Stimulated activated CD4-positive, alpha-beta T cell treated with anti-CD3 and anti-CD28 coated beads, Interleukin-12 subunit alpha, Interleukin-12 subunit beta, amount 100 ng/mL, for 24 hours (primary cell): Measurements from ENCODE around the gene NPAS3.

Source experiments
- DNase-seq, 2 experiments: peaks; one replicate each; pipeline ENCODE4 v3.0.0-alpha.2; 2020; ENCODE audit warnings: low read depth in 2 of 2

NPAS3 gene

DNA sequence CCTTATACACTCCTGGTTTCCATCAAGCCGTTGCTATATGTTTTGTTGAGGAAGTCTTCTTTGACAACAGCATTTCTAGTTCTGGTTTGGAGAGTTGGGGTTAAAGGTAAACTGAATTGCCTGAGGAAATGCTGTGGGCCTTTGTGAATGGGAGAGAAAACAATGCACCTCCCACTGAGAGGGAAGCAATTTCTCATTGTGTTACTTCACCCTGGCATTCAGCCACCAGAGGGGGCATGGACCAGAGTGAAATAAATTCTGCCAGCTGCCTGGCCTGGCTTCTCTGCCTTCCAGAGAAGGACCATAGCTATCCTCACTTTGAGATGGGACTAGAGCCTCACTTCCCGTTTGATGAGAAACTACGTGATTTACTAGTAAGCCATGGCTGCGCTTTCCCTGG, 536.9 kb downstream of the NPAS3 start:
- DNase-seq: peak in 1 of 2 experiments; percentile 3

DNA sequence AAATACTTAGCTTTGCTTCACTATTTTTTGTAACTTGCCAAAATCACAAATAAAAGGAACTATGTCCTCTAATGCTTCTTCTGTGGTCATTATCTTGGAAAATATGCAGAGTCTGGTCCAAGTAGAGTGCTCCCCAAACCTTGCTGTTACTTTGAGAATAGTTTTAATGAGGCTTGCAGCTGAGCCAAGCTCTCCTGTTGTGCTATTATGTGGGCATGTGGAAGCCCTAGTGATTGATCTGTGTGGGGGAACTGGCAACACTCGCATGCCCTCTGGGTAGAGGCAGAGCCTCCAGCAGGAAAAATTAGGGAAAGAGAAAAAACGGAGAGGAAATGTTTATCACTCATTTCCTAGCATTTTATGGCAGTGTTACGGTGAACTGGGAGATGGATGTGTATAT, 539.1 kb downstream of the NPAS3 start:
- no peak for DNase-seq

DNA sequence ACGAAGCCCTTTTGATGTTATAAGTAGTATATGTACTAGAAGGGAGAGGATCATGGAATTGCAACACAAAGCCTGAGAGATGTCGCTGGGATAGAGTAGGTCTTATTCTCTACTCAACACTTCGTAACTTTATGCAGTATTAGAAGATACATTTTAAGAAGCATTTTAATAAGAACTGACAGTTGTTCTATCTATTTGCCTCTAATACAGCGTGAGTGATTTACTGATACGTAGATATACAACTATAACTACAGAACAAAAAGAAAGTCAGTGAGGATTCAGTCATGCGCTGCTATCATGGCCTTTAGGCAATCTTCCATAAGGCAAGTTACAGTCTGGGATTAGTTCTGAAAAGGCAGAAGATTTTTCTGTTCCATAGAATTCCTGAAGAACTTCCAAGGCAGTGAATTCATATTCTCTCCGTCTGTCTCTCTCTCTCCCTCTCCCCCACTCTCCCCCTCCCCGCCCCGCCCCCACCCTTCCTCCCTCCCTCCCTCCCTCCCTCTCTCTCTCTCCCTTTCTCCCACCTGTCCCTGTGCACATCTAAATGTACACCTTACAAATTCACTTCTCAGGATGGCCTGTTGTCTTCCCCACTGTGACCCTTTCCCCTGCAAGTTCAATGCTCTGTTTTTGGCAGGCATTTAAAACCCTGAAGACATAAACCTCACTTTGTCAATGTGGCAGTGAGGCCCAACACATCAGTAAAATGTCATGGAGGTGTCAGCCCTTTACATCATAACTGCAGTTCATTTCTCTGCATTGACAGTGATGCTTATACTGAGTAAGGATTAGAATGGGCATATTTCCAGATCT, 541.6 kb downstream of the NPAS3 start:
- DNase-seq: no peak

DNA sequence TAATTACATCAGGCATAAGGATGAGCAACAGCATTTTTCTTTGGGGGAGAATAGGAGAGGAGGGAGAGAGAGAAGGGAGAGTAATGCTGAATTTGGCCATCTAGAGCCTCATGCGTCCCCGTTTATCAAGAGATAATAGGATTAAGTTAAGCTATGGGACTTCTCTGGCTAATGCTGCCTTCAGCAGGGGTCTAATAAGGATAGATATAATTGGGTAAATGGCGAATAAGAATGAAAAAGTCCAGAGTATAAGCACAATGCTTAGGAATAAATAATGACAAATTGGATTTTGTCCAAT, 542.2 kb downstream of the NPAS3 start:
- no peak for DNase-seq

DNA sequence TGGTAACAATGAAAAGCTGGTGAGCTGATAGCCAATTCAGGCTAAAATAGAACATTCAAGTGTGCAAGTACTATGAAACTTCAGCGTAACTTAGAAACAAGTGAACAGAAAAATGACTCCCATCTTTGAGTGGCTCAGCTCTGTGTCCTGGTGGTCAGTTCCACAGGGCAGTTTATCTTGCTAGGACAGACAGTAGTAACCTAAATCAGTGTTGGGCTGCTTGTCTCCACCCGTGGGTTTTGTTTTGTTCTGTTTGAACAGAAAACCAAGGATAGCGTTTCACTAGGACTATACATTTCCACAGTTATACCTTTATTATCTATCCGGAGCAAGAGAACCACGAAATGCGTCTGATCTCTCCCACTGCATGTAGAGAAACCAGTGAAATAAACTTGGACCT, 544.4 kb downstream of the NPAS3 start:
- no peak for DNase-seq

DNA sequence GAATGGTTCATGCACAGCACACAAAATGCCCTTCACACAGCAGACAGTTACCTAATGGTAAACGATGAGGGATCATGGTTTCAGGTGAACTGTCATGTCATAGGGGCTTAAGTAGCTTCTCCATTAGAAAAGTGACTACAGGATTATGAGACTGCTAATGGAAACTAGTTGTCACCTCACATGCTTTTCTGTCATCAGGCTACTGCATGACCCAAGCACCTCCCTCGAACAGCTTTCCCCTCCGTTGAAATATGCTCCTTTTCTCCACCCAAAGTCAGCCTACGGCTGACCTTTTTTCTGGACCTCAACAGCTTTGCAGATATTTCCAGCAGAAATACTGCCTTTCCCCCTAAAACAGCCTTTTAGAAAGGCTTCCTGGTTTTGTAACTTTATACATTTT, 544.9 kb downstream of the NPAS3 start:
- no peak for DNase-seq

DNA sequence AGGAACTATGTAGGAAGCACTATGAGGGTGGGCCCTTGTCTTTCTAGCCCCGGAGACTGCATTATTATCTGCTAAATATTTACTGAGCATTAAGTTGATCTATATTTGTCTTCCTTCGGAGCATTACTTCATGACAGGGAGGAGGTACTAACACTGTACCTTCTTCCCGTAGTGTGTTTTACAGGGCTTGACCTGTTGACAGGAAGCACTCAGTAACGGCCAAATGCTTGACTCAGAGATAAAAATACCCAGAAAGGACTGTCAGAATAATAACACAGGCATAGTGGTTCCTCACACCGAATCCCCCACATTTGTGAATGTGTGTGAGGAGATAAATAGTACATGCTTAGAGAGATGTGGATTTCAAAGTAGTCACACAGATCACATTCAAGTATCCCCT, 545.6 kb downstream of the NPAS3 start:
- DNase-seq: no peak

DNA sequence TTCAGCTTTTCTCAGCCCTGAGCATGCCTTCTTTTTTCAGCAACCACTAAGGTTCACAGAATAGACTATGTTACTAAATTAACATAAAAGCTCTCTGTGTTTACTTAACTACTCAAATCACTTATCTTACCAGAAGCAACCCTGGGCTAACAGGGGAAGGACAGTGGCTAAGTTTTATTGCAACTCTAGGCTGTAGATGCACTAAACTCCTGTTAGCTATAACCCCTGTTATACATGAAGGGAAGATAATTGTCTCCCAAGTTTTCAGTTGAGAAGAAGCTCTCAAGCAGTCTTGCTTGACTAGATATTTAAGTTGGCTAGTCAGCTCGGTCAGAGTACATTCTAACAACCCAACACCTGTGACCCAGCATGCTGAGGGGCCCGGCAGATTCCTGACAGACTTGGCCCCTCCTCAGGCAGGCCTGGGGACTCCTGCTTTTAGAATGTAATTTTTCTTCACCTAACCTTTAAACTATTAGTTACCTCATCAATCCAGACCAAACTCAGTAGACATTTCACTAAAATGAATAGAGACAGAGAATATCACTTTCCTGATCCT, 547.7 kb downstream of the NPAS3 start:
- no peak for DNase-seq

DNA sequence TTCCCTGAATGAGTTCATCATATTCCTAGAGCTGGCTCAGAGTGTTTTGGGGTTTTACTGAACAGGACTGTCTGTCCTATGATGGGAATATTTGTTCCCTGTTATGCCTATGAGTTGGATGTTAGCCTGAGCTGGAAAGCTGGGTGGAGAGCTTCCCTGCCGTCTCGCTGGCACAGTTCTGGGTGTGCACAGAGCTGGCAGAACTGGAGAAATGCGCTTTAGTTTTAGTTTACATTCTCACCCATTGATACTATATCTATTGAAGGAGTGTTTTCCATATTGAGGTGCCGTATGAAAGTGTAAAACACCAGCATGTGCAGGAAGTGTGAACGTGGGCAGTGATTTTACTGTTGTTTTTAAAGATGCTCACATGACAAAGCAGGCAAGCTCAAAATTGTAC, 549.9 kb downstream of the NPAS3 start:
- DNase-seq: no peak

DNA sequence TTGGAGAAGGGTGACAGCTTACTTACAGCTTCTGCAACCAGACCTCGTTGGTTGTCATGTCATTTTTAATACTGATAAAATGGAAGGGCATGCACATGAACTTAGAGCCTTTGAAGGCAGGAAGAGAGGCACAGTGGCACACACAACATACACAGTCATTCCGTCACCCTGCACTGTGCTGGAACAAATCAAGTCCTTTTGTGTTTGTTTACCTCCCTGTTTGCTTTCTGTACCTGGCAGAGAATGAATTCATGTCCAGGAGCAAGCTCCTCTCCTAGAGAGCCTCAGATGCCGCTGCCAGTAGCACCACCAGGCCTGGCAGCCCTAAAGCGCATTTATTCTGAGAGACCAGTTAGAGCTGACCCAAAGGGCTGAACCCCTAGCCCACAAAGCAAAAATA, 551.9 kb downstream of the NPAS3 start:
- no peak for DNase-seq

DNA sequence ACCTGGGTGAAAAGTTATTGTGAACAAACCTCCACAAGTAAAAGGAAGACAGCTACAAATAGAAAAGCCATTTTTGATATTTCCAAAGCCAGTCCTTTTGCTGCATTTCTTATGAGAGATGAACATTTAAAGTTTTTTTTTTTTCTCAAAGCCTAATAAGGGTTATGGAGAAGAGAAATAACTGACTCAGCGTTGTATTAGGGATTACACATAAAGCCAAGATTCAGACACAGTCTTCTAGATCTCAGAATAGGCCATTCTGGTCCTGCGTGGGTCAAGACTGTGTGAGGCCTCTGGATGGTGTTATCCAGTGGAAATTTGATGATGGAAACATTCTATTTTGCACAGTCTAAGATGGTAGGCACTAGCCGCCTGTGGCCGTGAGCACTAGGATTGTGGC, 552.4 kb downstream of the NPAS3 start:
- no peak for DNase-seq

DNA sequence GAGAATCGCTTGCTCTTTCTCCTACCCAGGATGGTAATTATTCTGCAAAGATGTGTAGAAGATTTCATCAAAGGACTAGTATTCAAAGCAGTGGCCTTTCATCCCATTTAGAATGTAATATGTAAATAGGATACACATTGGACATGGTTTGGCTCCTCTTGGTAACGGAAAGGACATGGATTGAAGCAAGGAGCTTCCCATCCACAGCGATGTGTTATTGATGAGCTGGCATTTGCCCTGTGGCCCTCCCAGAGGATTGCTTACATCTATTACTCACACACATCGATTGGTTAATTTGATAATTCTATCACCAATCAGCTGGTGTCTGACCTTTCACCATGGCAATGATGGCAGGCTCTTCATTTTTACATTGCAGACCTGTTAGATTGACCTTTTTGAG, 553.8 kb downstream of the NPAS3 start:
- no peak for DNase-seq

DNA sequence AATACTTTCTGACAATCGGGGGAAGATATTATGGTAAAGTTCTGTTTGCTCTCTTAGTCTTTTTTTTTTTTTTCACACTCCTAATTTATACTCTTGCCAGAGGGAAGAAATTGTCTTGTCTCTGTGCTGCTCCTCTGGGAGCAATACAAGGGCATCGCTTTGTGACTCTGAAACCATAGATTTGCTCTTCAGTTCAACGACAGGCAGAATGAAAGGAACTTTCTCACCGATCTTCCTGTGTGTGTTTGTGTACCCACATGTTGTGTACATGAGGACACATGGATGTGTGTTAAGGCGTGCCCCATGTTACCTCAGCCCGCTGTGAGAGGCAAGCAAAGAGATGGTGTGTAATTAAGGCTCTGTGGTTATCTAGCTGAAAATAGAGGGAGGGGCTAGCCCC, 554.6 kb downstream of the NPAS3 start:
- no peak for DNase-seq

DNA sequence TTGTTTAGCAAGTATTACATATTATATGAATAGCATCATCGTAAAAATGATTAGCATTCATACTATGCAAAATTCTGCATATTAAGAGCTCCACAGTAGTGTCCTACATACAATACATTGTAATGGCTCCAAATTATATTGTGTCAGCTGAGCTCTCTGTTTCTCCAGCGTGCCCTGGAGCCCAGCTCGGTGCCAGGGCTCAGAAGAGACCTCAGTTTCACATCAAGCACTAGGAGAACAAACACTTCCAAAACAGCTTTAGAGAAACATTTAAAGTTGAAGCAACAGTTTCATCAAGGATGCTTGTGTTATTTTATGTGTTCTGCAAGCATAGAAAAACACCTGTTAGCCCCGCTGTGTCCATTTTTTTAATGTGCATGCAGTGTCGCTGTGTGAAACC, 555.3 kb downstream of the NPAS3 start:
- DNase-seq: no peak

DNA sequence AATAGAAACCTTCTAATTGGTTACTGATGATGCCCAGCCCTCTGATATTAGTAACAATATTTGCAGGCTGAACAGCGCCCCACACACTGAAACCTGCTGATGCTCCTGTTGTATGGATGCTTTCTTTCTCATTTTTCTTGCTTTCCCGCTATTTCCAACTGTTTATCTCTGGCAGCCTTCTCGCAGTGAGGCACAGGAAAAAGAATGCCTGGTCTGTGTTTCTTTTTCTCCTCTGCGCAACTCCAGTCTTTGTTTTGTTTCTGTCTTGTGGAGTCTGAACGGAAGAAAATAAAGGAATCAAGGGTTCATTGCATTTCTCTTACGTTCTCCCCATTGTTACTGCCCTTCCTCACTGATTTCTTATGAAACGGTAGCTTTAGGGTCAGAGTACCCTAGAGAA, 561.0 kb downstream of the NPAS3 start:
- no peak for DNase-seq

DNA sequence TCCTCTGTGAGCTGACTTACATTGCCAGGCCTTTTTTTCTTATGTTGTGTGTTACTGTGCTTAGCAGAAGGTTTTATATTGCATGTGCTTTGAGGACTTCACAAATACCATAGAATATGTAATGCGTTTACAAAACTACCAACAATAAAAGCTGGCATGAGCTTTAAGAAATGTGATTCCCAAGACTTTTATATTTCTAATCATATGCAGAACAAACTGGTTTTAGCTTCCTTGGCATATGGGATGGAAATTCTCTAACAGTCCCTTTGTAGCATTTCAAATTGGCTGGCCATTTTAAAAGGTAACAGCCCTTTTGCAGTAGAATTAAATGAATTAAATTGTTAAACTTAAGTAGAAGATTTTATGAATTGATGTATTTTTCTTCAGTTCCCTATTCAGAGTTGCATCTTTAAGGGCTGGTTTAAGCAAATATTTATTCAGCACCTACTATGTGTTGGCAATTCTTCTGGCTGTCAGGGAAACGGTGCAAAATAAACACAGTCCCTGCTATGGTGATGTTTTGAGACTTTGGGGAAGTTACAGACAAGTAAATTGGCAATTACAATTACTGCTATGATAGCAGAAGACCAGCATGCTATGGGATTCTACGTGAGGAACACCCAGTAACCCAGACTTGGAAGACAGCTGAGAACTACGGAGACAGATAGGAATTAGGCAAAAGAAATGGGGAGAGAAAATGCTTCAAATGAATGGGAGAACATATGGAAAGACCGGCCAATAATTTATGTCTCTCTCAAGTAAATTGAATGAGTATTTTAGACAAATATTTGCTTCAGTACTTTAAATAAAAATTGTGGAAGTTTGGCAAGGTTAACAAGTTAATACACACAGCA, 565.8 kb downstream of the NPAS3 start:
- no peak for DNase-seq

DNA sequence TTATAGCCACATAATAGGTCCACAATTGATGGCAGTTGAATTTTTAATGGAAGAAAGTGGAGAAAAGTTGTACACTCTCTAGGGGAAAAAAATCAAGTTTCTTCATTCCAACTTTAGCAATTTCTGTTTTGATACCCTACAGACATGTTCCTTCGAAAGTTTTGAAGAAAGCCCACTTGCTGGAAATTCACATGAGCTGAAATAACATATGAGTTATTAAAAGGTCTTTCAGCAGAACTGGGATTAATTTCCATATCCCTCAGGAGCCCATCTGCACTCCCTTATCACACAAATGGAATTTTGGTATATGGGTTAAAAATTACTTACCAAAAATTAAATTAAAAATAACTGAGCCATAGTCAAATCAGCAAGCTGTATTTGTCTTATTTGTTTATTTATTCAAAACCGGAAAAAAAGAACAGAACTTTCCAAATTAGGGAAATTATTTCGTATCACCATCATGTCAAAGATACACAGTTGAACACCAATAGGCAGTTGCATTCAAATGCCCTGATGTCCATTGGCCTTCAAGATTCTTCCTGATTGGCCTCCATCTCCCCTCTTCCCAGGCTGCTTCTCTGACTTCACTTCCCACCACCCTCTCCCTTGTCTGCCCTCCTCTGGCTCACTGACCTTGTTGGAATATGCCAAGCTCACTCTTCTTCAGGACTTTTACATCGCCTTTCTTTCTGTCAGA, 566.7 kb downstream of the NPAS3 start:
- DNase-seq: no peak

DNA sequence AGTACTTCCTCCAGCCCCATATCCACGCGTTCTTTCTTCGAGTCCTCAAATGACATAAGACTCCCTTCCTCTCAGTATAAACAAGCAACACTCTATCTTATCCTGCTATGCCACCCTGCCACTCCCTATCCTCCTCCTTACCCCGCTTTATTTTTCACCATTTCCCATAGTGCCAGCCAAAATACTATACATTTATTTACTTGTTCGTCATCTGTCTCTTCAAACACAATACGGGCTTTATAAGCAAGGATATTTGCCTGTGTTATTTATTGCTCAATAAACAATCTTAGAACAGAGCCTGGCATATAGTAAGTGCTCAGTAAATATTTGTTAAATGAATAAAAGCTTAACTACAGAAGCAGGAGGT, 567.3 kb downstream of the NPAS3 start:
- no peak for DNase-seq

DNA sequence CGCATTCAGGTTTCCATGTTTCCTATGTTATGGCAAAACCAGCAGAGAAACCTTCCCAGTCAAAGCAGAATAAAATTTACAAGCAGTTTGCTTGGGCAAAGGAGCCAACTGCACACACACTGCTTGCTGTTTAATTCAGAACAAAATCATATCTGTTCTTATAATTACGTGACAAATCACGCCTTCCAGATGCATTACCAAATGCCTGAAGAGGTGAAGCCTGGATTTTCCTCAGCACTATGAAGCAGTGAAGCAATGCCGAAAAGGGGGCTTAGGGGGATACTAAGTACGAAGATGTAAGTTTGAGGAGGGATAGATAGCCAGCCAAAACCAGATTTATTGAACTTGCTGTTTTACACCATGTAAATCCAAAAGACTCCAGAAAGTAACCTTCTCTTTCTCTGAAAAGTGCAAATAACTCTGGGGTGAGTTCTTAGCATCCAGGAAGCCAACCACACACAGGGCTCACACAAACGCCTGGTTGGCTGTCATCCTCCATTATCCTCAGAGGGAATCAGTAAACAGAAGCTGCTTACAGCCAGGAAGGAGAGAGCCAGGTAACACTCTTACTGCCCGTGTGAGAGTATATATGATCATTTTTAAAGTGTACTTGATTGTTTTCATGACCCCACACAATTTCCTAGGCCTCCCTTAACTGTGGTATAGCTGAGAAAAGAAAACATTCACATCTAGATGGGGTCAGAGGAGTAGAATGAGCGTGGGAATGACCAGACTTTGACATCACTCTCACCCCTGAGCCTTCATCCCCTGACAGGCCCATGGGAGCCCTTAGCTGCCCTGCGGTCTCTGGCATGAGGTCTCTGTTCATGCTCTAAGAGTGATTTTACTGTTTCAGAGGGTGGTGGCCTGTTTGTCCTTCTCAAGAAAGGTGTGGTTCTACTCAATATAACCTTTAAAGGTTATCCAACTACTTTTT, 569.7 kb downstream of the NPAS3 start:
- no peak for DNase-seq

DNA sequence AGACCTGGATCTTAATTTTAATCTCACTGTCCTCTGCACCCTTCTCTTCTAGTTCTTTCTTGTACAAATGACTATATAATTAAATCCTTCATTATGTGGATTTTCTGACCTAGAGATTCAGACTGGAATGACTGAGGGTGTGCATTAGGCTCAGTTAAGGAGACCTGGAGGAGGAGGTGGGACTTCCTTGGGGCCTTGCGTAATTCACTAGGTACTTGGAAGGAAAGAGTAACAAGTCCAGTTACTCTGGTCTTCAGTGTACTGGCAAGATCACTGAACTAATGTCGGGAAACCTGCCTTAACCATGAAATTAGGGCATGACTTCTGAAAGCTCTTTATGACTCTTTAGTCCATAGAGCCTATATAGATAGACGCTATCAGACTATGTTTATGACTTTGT, 570.8 kb downstream of the NPAS3 start:
- no peak for DNase-seq

DNA sequence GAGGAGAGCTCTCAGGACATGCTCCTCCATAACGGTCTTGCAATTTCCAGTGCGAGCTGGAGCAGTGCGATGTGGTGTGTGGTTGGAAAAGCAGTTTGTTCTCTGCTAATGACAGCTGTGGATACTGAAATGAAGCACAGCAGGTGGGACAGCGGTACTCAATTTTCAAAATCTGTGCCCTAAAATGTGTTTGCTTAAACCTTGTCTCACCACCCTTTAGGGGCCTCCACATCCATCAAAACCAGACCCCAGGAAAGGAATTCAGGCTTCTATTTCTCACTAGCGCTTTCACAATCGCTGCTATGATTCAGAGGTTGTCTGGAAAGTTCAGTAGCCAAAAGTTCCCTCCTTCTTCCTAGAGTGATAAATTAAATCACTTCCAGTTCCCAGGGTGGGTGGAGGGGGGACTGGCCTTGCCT, 571.4 kb downstream of the NPAS3 start:
- DNase-seq: no peak
